ENCODE data around the gene RASIP1.

DNA sequence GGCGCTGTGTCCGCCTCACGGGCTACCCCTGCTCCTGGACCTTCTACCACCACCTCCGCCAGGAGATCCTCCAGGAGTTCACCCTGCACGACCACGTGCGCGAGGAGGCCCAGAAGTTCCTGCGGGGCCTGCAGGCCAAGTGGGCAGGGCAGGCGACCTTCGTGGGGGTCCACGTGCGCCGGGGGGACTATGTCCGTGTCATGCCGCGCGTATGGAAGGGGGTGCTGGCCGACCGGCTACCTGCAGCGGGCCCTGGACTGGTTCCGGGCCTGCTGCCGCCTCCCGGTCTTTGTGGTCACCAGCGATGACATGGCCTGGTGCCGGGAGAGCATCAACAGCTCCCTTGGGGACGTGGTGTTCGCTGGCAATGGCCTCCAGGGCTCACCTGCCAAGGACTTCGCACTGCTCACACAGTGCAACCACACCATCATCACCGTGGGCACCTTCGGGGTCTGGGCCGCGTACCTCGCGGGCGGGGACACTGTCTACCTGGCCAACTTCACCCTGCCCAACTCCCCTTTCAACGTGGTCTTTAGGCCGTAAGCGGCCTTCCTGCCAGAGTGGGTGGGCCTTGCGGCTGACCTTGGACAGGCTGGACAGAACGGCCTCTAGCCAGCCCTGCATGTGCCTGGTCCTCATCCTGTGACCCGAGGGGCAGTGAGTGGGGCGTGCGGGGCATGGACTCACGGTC is 59.8 kb downstream of the RASIP1 start:
- no peak for TF ChIP-seq POLR2A (IDR thresholded peaks at IDR 0.05; ENCODE audit: low read depth, low read length)
- TF ChIP-seq POLR2AphosphoS5 (IDR thresholded peaks at IDR 0.05; ENCODE audit: low read depth, low read length) = no peak

Measured in GM12892 (cell line).